Measurements from ENCODE around the gene FOXO6. TPM values are rescaled to one million over a fixed set of nuclear protein-coding genes. Genes with fewer than 3 reads are reported as not detected.

Gene FOXO6
- total RNA-seq, 1 donor from 2014 or later: 5.7 TPM

GRCh38 chr1:41340655-41341364 is 20.4 kb upstream of the FOXO6 start:
- intact Hi-C loops (cut with DNase I): no loop called here
- H3K27me3 ChIP-seq: no peaks in the 10 kb centered on the region
- H3K4me3 ChIP-seq: no peak overlapping the region
- H3K27ac ChIP-seq: no peak overlapping the region
- H3K9me3 ChIP-seq: peaks cover 0 to 4% of the 10 kb centered on the region in 2 donors
- no peaks in the 10 kb centered on the region for H3K36me3 ChIP-seq
- TF ChIP-seq, protein P1, sequence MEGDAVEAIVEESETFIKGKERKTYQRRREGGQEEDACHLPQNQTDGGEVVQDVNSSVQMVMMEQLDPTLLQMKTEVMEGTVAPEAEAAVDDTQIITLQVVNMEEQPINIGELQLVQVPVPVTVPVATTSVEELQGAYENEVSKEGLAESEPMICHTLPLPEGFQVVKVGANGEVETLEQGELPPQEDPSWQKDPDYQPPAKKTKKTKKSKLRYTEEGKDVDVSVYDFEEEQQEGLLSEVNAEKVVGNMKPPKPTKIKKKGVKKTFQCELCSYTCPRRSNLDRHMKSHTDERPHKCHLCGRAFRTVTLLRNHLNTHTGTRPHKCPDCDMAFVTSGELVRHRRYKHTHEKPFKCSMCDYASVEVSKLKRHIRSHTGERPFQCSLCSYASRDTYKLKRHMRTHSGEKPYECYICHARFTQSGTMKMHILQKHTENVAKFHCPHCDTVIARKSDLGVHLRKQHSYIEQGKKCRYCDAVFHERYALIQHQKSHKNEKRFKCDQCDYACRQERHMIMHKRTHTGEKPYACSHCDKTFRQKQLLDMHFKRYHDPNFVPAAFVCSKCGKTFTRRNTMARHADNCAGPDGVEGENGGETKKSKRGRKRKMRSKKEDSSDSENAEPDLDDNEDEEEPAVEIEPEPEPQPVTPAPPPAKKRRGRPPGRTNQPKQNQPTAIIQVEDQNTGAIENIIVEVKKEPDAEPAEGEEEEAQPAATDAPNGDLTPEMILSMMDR (IDR thresholded peaks at IDR 0.05): no peak
- DNase-seq (ENCODE audit: low spot score in 2 of 2): peak in 1 of 2 donors; percentile 22
- no peaks in the 10 kb centered on the region for H3K4me1 ChIP-seq

GRCh38 chr1:41341365-41341683 is 19.9 kb upstream of the FOXO6 start:
- Histone ChIP-seq H3K36me3 (no peaks in the 10 kb centered on the region), H3K27me3 (no peaks in the 10 kb centered on the region), H3K9me3 (peaks cover 0 to 4% of the 10 kb centered on the region in 2 donors), H3K27ac (no peak overlapping the region), H3K4me3 (no peak overlapping the region), H3K4me1 (no peaks in the 10 kb centered on the region)
- peak in 1 of 2 donors; percentile 21 for DNase-seq (ENCODE audit: low spot score in 2 of 2)
- intact Hi-C loops (cut with DNase I): no loop called here
- TF ChIP-seq, protein P1 (IDR thresholded peaks at IDR 0.05): no peak

DNA sequence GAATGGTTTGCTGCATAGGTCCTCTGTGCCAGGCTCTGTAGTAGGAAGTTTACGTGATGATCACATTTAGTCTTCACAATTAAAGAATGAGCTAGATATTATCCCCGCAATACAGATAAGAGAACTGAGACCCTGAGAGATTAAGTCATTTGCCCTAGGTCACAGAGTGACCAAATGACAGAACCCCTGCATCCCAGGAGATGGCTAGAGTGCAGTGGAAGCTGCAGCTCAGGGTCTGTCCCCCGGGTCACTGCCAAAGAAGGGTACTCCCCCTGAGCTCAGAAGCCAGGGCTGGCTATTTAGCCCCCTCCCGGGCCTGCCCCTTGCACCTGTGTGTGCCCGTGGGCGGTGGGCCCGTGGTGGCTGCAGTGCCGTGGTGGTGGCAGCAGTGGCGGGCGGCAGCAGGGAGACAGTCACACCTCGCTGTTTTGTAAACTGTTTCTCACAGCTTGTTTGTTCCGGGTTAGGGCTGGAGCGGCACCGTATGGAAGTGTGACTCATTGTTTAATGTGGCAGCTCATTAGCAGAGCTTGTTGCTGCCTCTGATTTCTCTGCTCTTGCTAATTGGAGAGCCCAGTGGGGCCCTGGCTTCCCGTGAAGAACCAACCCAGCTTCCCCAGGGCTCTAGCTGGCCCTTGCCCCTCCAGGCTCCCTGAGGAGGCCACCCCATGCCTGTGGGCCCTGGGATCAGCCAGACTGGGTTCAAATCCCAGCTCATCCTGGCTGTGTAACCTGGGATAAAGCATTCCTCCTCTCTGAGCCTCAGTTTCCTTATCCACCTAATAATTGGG is 19.3 kb upstream of the FOXO6 start:
- Histone ChIP-seq H3K36me3 (no peaks in the 10 kb centered on the region), H3K4me1 (no peaks in the 10 kb centered on the region), H3K27ac (no peak overlapping the region), H3K27me3 (no peaks in the 10 kb centered on the region), H3K4me3 (no peak overlapping the region), H3K9me3 (peaks cover 0 to 4% of the 10 kb centered on the region in 2 donors)
- TF ChIP-seq, protein P1 (IDR thresholded peaks at IDR 0.05): no peak
- intact Hi-C loops (cut with DNase I): no loop called here
- DNase-seq (ENCODE audit: low spot score in 2 of 2): peak in 1 of 2 donors; percentile 34

- H3K9me3 ChIP-seq: peaks cover 0 to 4% of the 10 kb centered on the region in 2 donors
- no peak overlapping the region for H3K27ac ChIP-seq
- TF ChIP-seq, protein P1 (IDR thresholded peaks at IDR 0.05): no peak
- peak in 1 of 2 donors; percentile 22 for DNase-seq (ENCODE audit: low spot score in 2 of 2)
- intact Hi-C loops (cut with DNase I): no loop called here
- no peaks in the 10 kb centered on the region for H3K27me3 ChIP-seq
- H3K36me3 ChIP-seq: no peaks in the 10 kb centered on the region
- H3K4me1 ChIP-seq: no peaks in the 10 kb centered on the region
- no peak overlapping the region for H3K4me3 ChIP-seq
Measured at GRCh38 chr1:41342774-41343355, 18.4 kb upstream of the FOXO6 start.

DNA sequence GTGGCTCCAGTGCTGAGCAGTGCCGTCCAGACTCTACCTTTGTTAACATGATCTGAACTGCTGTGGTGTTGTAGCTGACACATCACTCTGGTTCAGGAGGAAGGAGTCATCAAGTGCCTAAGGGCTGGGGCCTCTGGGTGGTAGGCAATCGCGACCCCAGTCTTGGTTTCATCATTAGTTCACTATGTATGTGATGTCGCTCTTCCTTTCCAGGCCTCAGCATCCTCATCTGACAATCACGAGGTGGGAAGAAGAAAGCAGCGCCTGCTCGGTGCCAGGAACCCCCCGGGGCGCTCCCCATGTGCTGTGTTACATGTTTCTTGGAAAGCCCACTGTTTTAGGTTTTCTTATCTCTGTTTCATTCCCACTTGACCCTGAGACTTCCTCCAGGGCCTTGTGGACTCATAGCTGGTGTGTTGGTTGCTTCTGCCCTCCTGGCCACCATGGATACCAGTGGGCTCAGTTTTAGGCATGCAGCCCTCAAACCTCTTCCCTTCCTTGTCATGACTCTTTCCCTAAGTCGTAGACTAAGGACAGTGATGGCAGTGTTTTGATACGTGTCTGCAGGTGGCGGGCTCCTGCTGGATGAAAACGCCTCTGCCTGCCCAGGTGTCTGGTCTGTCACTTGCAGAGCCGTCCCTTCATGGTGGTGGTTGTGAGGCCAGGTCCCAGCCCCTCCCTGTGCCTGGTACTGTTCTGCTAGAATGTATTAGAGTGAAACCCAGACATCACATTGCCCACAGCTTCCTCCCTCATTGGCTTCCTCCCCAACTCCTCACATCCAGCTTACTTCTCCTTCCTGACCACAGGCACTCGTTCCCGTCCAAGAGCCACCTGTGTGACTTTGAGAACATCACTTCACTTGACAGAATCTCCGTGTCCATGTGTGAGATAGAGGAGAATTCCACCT is 17.2 kb upstream of the FOXO6 start:
- DNase-seq (ENCODE audit: low spot score in 2 of 2): peak in 1 of 2 donors; percentile 43
- H3K27ac ChIP-seq: no peak overlapping the region
- TF ChIP-seq, protein P1 (IDR thresholded peaks at IDR 0.05): no peak
- no peak overlapping the region for H3K4me3 ChIP-seq
- no peaks in the 10 kb centered on the region for H3K27me3 ChIP-seq
- H3K36me3 ChIP-seq: no peaks in the 10 kb centered on the region
- no peaks in the 10 kb centered on the region for H3K9me3 ChIP-seq
- intact Hi-C loops (cut with DNase I): no loop called here
- H3K4me1 ChIP-seq: no peaks in the 10 kb centered on the region
